ENCODE data around the gene UGT1A10.
A peak's percentile ranks its signal among the peaks of the same experiment; 100 is the strongest.
"Not testable (repeated sequence)": the region's sequence is repeated elsewhere in the genome, so short reads cannot be mapped to it uniquely, and the experiment has no call there.

The UGT1A10 gene

DNA sequence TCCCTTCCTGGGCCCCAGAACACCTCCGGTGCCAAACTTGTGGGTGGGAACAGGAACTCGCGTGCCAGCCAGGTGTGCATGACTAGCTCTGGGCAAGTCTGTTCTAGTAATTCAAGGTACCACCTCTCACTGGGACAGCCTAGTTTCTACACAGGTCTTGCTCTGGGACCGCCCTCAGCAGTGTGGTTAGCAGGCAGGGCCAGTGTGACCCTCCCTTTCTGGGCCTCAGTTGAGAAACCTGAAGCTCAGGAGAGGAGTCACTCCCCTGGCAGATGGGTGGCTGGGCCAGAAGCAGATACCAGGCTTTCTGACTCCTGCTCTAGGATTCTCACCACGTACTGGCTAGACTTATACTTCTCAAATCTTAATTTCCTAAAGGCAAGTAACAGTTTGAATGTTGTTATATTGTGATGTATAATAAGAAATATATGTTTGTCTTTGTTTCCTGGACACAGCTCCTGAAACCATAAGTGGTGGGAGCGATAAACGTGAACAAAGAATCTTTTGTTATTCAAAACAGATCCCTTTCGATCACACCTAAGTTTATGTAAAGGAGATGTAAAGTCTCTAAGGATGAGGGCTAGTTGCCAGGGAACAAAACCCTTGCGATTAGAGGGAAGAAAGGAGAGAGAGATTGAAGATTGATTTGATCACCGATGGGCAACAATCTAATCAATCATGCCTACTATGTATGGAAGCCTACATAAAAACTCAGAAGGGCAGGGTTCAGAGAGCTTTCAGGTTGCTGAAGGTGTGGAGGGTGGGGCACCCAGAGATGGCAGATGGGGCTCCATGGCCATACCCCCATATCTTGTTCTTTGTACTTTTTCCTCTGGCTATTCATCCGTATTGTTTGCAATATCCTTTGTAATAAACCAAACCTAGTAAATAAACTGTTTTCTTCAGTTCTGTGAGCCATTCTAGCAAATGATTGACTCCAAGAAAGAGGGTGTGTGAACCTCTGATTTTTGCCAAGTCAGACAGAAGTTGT, 55.5 kb downstream of the UGT1A10 start:
- no peak for DNase-seq (ENCODE audit: low read depth in 2 of 2, low spot score in 1 of 2)

DNA sequence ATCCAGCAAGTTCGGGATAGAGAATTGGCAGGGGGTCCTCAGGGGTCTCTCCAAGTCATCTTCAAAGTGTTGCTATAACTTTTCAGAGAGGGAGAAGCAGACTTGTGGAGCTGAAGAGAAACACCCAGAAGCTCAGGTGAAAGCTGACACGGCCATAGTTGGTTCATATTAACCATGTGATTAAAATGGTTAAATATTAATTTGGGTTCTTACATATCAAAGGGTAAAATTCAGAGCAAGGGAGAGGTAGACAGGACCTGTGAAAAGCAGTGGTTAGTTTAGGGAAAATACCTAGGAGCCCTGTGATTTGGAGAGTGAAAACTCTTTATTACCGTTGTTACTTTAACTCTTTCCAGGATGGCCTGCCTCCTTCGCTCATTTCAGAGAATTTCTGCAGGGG, 56.4 kb downstream of the UGT1A10 start, which contains the start of gene UGT1A6:
UGT1A6 (plus strand) TSS at position 243 of the 400 bp plus-strand sequence; CDS start at position 358, 115 bp downstream.
- no peak for DNase-seq (ENCODE audit: low read depth in 2 of 2, low spot score in 1 of 2)

DNA sequence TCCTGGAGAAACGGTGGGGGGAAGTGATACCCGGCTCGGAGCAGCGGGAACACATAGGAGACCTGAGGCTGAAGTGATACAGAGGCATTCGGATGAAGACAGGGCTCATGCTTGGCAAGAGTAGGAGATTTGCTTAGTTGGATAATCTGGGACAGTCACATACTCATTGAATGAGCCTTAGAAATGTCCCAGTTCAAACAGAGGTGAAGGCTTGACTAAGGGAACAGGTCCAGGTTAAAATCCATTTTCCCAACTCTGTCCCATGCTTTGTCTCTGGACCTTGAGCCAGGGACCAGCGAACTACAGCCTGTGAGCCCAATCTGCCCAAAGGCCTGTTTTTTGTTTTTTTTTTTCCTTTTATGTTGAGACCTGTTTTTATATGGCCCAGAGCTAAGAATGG, 57.7 kb downstream of the UGT1A10 start:
- DNase-seq (ENCODE audit: low read depth in 2 of 2, low spot score in 1 of 2) = no peak

DNA sequence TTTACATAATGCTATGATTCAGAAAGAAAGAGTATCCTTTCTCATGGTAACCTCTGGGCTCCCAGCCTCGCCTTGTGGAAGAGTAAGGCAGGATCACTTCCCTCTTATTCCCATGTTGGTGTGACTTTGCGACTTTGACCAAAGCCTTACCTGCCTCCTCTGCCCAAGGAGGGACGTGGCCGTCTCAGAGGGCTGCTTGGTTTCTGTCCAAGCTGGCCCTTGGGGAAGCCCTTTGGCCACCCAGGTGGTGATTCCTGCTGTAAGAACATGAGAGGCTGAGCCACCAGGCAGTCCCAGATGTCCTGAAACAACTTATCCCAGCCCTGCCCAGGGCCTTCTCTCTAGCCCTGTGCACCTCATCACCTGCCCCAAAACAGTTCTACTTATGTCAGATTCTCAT, 62.5 kb downstream of the UGT1A10 start:
- DNase-seq (ENCODE audit: low read depth in 2 of 2, low spot score in 1 of 2) = no peak

DNA sequence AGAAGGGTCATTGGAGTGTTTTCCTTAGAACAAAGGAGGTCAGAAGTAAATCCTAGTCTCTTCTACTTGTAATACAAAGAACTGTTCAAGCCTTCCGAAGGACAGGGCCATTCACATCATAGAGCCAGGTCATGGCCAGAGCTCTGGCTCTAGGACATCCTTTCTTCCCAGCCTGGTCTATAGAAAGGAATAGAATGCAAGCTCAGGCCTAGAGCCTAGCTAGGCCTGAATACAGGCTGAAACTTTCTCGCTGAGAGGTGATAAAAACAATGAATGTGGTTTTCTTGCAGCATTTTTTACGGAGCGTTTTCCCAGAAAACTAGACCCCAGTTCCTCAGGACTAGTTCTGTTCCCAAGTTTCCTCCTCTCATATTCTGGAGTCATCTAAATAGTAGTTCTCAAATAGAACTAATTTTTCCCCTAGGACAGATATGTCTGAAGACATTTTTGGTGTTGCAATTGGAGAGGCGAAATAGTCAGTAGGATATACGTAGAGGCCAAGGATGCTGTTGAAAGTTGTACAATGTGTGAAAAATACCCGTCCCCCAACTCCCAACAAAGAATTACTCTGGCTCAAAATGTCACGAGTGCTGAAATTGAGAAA, 63.3 kb downstream of the UGT1A10 start:
- no peak for DNase-seq (ENCODE audit: low read depth in 2 of 2, low spot score in 1 of 2)

DNA sequence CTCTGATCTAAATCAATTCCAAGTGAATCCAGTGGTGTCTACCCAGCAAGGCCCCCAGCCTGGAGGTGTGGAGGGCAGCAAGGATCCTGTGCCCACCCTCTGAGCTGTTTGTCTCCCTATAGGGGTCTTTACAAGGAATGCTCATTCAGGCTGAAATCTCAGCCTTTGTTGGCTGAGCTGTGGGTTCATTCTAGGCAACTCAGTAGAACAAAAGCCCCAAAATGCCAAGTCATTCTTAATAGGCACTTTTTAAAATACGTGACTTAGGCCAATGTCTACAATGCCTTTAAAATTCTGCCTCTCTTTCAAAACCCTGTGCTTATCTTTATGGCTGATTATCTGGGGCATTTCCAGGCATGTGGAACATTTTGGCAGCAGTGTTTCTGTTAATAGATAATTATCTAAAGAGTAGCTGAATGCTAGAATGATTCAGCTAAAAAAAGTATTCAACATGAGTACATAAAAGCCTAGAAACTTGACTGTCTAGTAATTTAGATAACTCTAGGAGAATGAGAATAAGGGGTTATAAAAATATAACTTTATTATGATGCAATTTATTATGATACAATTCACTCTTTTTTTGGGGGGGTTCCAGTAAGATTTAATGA, 63.9 kb downstream of the UGT1A10 start:
- DNase-seq (ENCODE audit: low read depth in 2 of 2, low spot score in 1 of 2) = no peak

DNA sequence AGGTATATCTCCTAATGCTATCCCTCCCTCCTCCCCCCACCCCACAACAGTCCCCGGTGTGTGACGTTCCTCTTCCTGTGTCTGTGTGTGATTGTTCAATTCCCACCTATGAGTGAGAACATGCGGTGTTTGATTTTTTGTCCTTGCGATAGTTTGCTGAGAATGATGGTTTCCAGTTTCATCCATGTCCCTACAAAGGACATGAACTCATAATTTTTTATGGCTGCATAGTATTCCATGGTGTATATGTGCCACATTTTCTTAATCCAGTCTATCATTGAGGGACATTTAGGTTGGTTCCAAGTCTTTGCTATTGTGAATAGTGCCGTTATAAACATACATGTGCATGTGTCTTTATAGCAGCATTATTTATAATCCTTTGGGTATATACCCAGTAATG, 64.6 kb downstream of the UGT1A10 start:
- DNase-seq (ENCODE audit: low read depth in 2 of 2, low spot score in 1 of 2) = not testable (repeated sequence)

DNA sequence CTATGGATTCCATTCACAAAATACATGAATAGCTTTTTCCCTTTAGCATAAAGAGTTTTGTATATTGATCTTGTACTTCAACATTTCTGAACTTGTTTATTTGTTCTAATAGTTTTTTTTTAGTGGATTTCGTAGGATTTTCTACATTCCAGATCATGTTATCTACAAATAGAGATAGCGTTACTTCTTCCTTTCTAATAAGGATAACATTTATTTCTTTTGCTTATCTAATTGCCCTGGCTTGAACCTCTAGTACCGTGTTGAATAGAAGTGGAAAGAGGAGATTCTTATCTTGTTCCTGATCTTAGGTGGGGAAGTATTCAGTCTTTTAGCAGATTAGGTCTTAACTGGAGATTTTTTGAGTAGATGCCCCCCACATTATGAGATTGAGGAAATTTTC, 66.0 kb downstream of the UGT1A10 start:
- no peak for DNase-seq (ENCODE audit: low read depth in 2 of 2, low spot score in 1 of 2)

DNA sequence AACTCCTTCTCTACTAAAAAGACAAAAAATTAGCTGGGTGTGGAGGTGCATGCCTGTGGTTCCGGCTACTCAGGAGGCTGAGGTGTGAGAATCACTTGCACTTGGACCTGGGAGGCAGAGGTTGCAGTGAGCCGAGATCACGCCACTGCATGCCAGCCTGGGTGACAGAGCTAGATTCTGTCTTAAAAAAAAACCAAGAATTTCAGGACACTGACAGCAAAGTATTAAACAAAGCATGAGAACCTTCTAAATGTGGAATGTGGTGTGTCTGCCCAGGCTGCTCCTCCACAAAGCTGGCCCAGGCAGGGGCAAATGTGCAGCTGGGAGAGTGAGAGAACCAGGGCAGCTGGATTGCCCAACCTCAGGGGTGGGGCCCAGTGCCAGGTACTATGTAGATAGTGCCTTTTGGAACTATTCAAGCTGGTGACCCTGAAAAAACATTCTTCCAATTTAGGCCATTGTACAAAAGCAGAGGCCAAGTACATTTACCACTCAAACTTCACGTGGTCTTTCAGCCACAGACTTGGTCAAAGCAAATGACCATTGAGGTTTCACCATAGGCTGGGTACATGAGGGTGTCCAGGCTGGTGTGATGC, 69.8 kb downstream of the UGT1A10 start:
- no peak for DNase-seq (ENCODE audit: low read depth in 2 of 2, low spot score in 1 of 2)

DNA sequence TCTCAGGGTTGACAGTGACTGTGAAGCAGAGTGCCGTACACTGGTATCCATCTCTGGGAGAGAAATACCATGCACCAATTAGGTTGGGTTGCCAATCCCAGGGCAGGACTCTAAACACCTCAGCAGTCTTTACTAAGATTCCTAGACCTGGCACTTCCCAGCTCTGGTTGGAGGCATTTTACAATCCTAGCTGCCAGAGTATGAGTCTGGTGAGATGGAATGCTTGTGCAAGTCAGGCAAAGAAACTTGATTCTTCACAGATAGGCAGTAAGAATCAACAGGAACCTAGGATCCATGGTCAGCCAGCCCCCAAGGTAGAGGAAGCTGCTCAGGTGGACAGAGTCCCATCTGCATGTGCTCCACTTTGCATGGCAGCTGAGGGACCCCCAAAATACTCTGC, 70.5 kb downstream of the UGT1A10 start:
- no peak for DNase-seq (ENCODE audit: low read depth in 2 of 2, low spot score in 1 of 2)

DNA sequence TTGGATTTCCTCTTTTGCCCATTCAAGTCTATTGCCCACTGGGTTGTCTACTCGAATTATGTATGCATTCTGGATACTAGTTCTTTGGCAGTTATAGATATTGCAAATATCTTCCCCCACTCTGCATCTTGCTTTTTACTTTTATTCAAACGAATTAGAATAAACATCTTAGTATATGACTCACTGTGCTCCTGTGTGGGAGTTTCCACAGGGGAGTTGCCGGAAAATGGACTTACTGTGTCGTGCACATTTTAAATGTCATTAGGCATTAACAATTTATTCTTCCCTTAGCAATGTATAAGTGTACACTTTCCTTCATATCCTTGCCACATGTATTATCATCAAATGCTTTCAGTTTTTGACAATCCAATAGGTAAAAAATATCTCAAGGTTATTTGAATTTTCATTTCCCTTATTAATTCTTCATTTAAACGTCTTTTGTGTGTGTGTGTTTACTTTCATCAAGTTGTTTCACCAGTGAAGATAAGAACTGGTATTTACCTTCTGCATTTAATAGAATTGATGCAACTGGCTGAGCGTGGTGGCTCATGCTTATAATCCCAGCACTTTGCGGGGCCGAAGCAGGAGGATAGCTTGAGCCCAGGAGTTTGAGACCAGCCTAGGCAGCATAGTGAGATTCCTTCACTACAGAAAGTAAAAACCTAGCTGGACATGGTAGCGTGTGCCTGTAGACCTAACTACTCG, 71.8 kb downstream of the UGT1A10 start:
- no peak for DNase-seq (ENCODE audit: low read depth in 2 of 2, low spot score in 1 of 2)

DNA sequence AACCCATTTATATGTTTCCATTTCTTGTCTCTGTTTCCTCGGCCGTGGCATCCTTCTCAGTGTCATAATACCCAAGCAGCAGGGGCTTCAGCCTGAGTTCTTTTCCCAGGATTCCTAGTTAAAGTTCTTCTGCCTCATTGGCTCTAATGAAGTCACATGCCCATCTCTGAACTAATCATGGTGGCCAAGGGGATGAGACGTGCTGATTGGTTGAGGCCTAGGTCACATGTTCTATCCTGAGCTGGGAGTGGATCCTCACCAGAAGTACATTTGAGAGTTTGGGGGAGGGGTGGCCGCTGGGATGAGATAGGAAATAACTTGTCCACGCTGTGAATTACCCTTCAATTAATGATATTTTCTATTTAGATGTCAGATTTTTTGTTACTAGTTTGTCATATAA, 72.7 kb downstream of the UGT1A10 start:
- no peak for DNase-seq (ENCODE audit: low read depth in 2 of 2, low spot score in 1 of 2)

DNA sequence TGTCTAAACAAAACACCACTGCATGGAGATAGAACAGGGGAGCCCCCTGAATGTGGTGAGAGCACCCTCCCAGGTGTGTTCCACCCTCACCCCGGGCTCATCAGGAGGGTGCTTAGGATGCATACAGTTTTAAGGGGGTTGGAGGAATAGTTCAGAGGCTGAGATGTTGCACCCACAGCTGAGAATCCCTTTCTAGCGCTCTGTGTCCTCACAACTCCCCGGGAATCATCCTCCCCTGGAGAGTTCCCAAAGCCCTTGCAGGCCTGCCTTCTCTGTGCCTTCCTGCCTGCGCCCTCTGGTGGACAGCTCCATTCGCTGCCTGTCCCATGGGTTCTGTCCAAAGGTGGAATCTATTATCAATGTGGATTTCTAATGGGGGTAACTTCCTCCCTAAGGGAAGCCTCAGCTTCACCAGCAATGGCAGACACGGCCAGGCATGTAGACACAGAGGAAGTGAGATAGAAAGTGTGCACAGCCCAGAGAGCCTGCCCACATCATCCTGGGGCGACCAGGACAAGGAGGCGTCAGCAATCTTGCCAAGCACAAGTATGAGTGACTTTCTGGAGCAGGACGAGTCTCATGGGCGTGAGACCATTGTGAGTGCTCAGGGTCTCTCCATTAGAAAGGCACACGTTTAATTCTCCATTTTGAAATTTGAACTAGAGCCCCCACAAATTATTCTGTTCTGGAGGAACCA, 75.2 kb downstream of the UGT1A10 start:
- peak; percentile 12 to 34 for DNase-seq (ENCODE audit: low read depth in 2 of 2, low spot score in 1 of 2)

DNA sequence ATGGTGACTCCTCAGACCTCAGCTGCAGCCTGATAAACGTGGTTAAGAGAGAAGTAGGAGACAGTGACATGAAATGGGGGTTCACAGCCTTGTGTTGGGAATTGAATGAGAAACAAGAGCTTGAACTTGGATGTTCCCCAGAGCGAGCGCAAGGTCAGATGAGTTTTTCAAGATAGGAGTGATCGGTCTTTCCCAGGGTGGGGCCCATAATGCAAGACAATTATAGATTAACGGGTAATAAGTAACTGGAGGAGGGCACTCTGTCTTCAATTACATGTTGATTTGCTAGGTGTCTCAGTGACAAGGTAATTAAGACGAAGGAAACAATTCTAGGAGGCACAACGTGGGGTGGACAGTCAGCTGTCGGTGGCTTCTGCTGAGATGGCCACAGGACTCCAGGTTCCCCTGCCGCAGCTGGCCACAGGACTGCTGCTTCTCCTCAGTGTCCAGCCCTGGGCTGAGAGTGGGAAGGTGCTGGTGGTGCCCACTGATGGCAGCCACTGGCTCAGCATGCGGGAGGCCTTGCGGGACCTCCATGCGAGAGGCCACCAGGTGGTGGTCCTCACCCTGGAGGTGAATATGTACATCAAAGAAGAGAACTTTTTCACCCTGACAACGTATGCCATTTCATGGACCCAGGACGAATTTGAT, 76.5 kb downstream of the UGT1A10 start, which contains the start of gene UGT1A5:
UGT1A5 (plus strand) TSS at position 297 of the 651 bp plus-strand sequence; CDS start at position 382, 85 bp downstream.
- DNase-seq (ENCODE audit: low read depth in 2 of 2, low spot score in 1 of 2) = no peak

DNA sequence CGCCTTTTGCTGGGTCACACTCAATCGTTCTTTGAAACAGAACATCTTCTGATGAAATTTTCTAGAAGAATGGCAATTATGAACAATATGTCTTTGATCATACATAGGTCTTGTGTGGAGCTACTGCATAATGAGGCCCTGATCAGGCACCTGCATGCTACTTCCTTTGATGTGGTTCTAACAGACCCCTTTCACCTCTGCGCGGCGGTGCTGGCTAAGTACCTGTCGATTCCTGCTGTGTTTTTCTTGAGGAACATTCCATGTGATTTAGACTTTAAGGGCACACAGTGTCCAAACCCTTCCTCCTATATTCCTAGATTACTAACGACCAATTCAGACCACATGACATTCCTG, 77.0 kb downstream of the UGT1A10 start:
- DNase-seq (ENCODE audit: low read depth in 2 of 2, low spot score in 1 of 2) = no peak

DNA sequence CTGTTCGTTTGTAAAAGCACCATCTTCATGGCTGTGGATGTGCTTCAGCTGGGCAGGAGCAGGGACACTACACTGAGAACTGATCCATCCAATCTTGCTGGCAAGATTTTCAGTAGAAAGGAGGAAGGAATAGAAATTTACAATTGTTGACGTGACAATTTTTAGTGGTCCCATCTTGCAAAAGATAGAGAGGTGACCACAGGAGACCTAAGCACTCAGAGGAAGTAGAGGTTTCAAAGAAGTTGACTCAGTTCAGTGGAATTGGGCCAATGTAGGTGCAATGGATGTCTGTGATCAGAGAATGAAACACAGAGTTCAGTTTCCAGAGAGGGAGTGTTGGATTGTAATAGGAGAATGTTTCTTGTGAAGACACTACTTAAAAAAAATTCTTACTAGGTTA, 77.9 kb downstream of the UGT1A10 start:
- DNase-seq (ENCODE audit: low read depth in 2 of 2, low spot score in 1 of 2) = no peak

DNA sequence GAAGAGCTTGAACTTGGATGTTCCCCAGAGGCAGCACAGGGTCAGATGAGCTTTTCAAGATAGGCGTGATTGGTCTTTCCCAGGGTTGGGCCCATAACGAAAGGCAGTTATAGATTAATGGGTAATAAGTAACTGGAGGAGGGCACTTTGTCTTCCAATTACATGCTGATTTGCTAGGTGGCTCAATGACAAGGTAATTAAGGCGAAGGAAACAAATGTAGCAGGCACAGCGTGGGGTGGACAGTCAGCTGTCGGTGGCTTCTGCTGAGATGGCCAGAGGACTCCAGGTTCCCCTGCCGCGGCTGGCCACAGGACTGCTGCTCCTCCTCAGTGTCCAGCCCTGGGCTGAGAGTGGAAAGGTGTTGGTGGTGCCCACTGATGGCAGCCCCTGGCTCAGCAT, 82.3 kb downstream of the UGT1A10 start, which contains the start of gene UGT1A4:
UGT1A4 (plus strand) TSS at position 185 of the 400 bp plus-strand sequence; CDS start at position 270, 85 bp downstream.
- no peak for DNase-seq (ENCODE audit: low read depth in 2 of 2, low spot score in 1 of 2)

DNA sequence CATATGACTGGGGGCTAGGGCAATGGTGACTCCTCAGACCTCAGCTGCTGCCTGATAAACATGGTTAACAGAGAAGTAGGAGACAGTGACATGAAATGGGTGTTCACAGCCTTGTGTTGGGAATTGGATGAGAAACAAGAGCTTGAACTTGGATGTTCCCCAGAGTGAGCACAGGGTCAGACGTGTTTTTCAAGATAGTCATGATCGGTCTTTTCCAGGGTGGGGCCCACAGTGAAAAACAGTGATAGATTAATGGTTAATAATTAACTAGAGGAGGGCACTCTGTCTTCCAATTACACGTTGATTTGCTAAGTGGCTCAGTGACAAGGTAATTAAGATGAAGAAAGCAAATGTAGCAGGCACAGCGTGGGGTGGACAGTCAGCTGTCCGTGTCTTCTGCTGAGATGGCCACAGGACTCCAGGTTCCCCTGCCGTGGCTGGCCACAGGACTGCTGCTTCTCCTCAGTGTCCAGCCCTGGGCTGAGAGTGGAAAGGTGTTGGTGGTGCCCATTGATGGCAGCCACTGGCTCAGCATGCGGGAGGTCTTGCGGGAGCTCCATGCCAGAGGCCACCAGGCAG, 92.6 kb downstream of the UGT1A10 start, which contains the start of gene UGT1A3:
UGT1A3 (plus strand) TSS at position 320 of the 579 bp plus-strand sequence; CDS start at position 405, 85 bp downstream.
- DNase-seq (ENCODE audit: low read depth in 2 of 2, low spot score in 1 of 2) = no peak
